SU-DHL-6 (cell line): ENCODE data around the gene IP6K3.

ENCODE experiments used
- H2AFZ ChIP-seq: fragments of 200-600 bp; sonication (generic); 2 replicates; pipeline ENCODE4 v1.6.1; 2014; ENCODE audit warnings: low read depth, mild to moderate bottlenecking, moderate library complexity, mixed read lengths, antibody characterized with exemption, low read length; ENCODE audit not compliant: severe bottlenecking
- H3F3A ChIP-seq: fragments of 200-600 bp; shearing (Covaris generic); 2 replicates; pipeline ENCODE4 v1.6.0; 2016; ENCODE audit warnings: antibody characterized with exemption, mild to moderate bottlenecking; ENCODE audit not compliant: insufficient read depth
- H3K27ac ChIP-seq: fragments of 200-600 bp; sonication (generic); 2 replicates; pipeline ENCODE4 v1.5.1; 2016; ENCODE audit warnings: low read depth, mild to moderate bottlenecking, low read length, moderate library complexity, mixed read lengths
- H3K27me3 ChIP-seq: fragments of 200-600 bp; sonication (generic), shearing (Covaris generic); 2 replicates; pipeline ENCODE4 v1.6.0; 2014; ENCODE audit warnings: mild to moderate bottlenecking, low read length
- H3K36me3 ChIP-seq: fragments of 200-600 bp; sonication (generic); 2 replicates; pipeline ENCODE4 v1.6.1; 2014; ENCODE audit warnings: mild to moderate bottlenecking, low read length, mixed read lengths
- H3K4me2 ChIP-seq: fragments of 300-600, 200-600 bp; shearing (Covaris generic), sonication (generic); 2 replicates; pipeline ENCODE4 v1.6.0; 2014; ENCODE audit warnings: low read length, low read depth, mild to moderate bottlenecking; ENCODE audit not compliant: poor library complexity, severe bottlenecking
- H3K4me3 ChIP-seq: fragments of 200-600 bp; sonication (generic); 2 replicates; pipeline ENCODE4 v1.5.1; 2014; ENCODE audit warnings: antibody characterized with exemption, low read length, mild to moderate bottlenecking, mixed read lengths; ENCODE audit not compliant: insufficient read depth, poor library complexity, severe bottlenecking
- H3K79me2 ChIP-seq: fragments of 200-600 bp; sonication (generic); 2 replicates; pipeline ENCODE4 v1.6.1; 2014; ENCODE audit warnings: mild to moderate bottlenecking, low read length, moderate library complexity; ENCODE audit not compliant: insufficient read depth
- H3K9ac ChIP-seq: fragments of 200-600 bp; sonication (generic); 2 replicates; pipeline ENCODE4 v1.7.0; 2014; ENCODE audit warnings: mild to moderate bottlenecking, low read length
- H3K9me2 ChIP-seq: fragments of 200-600 bp; sonication (generic); replicated peaks from 2 replicates; pipeline ENCODE4 v1.6.1; 2014; ENCODE audit warnings: low read length; ENCODE audit not compliant: insufficient read depth
- H3K9me3 ChIP-seq: fragments of 200-600 bp; sonication (generic); 2 replicates; pipeline ENCODE4 v1.6.1; 2014; ENCODE audit warnings: low read length, mixed read lengths; ENCODE audit not compliant: insufficient read depth
- H4K20me1 ChIP-seq: fragments of 200-600 bp; sonication (generic); 2 replicates; pipeline ENCODE4 v1.6.1; 2014; ENCODE audit warnings: low read depth, mild to moderate bottlenecking, antibody characterized with exemption, low read length, moderate library complexity, mixed read lengths
- EZH2phosphoT487 ChIP-seq: fragments of 200-600 bp; sonication (generic), shearing (Covaris generic); conservative IDR thresholded peaks from 2 replicates; pipeline ENCODE4 v1.6.1; 2018; ENCODE audit warnings: mild to moderate bottlenecking, antibody characterized with exemption, low read length, moderate library complexity, mixed read lengths
- TF ChIP-seq, protein P1 (sequence below): fragments of 200-600 bp; sonication (generic); IDR thresholded peaks from one replicate; pipeline ENCODE4 v1.5.1; 2017; ENCODE audit warnings: antibody characterized with exemption, mild to moderate bottlenecking, low read length, moderate library complexity; ENCODE audit not compliant: insufficient read depth, poor library complexity, severe bottlenecking

Gene IP6K3

GRCh38 chr6:33774774-33775173 is 28.1 kb upstream of the IP6K3 start:
- H3K36me3 ChIP-seq = no peaks in the 10 kb centered on the region; the same call in 1 of the 2 replicates
- no peak overlapping the region for H2AFZ ChIP-seq

DNA sequence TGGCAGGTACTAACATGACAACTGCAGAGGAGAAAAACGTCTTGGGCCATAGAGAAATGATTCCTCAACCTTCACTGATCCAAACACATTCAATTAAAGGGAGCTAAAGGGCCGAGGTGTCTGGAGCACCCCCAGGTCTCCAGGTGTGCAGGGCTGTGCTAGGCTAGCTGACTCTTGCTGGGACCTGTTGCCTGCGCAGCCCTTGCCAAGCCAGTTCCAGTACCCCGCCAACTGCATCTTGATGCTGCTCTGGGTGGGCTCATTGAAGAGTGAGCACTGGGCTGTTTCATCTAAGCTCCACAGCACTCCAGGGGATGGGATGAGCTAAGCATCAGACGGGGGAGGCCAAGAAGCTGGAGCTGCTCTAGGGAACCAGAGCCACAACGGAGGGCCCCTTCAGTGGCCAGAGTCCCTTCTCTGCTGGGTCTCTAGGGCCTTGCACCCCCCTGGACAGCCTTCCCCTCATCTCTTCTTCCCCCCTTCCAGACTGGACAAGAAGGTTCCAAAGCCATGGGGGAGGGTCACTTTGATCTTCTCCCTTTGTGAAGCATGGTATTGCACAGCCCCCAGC is 26.3 kb upstream of the IP6K3 start:
- H3K27ac ChIP-seq = no peak overlapping the region
- H3F3A ChIP-seq = no peaks in the 10 kb centered on the region
- H3K9me2 ChIP-seq = no peaks in the 10 kb centered on the region
- H3K36me3 ChIP-seq = no peaks in the 10 kb centered on the region
- no peak overlapping the region for H3K4me3 ChIP-seq
- H3K9me3 ChIP-seq = no peaks in the 10 kb centered on the region
- no peaks in the 10 kb centered on the region for H4K20me1 ChIP-seq
- no peak overlapping the region for H3K4me2 ChIP-seq
- no peaks in the 10 kb centered on the region for H3K27me3 ChIP-seq
- TF ChIP-seq EZH2phosphoT487 = no peak
- TF ChIP-seq, protein P1, sequence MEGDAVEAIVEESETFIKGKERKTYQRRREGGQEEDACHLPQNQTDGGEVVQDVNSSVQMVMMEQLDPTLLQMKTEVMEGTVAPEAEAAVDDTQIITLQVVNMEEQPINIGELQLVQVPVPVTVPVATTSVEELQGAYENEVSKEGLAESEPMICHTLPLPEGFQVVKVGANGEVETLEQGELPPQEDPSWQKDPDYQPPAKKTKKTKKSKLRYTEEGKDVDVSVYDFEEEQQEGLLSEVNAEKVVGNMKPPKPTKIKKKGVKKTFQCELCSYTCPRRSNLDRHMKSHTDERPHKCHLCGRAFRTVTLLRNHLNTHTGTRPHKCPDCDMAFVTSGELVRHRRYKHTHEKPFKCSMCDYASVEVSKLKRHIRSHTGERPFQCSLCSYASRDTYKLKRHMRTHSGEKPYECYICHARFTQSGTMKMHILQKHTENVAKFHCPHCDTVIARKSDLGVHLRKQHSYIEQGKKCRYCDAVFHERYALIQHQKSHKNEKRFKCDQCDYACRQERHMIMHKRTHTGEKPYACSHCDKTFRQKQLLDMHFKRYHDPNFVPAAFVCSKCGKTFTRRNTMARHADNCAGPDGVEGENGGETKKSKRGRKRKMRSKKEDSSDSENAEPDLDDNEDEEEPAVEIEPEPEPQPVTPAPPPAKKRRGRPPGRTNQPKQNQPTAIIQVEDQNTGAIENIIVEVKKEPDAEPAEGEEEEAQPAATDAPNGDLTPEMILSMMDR = no peak
- no peaks in the 10 kb centered on the region for H3K79me2 ChIP-seq
- no peak overlapping the region for H3K9ac ChIP-seq
- H2AFZ ChIP-seq = no peak overlapping the region

More at GRCh38 chr6:33774774-33775173, 28.1 kb upstream of the IP6K3 start:
- H3K9me3 ChIP-seq = no peaks in the 10 kb centered on the region
- H3K9ac ChIP-seq = no peak overlapping the region
- no peaks in the 10 kb centered on the region for H3F3A ChIP-seq
- no peak overlapping the region for H3K27ac ChIP-seq
- H4K20me1 ChIP-seq = no peaks in the 10 kb centered on the region
- H3K9me2 ChIP-seq = no peaks in the 10 kb centered on the region
- H3K27me3 ChIP-seq = no peaks in the 10 kb centered on the region
- no peak for TF ChIP-seq EZH2phosphoT487
- TF ChIP-seq, protein P1 = no peak
- no peaks in the 10 kb centered on the region for H3K79me2 ChIP-seq
- no peak overlapping the region for H3K4me3 ChIP-seq
- no peak overlapping the region for H3K4me2 ChIP-seq

DNA sequence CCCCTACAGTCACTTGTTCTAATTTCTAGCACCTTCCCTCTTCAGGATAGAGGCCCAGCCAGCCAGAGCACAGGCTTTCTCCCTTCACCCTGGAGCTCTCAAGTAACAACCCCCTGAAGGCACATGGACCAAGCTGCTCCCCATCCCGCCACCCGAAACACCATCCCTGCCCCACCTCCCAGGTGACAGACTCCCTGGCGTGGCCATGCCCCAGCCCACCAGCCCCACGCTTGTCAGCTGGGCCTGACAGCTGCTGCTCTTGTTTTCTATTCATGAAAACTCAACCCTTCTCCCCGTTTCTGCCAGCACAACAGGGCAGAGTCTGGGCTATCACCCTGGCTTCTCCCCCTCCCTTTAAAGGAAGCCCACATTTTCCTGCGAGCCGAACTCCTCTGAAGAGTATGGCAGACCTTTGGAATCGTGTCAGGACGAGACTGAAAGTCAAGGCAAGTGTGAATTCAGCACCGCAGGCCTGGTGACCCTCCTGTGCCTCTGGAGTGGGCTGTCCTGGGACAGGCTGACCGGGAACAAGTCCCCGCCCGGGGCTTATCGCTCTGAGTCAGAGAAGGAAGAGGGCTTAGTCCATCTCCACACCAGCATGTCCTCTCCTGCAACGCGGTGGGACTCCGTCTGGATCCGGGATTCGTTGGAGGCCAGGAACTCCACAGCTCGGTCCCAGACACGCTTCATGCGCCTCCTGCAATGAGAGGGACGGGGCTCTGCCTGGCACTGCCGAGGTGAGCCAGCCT is 25.6 kb upstream of the IP6K3 start:
- Histone ChIP-seq H3K27ac (no peak overlapping the region), H2AFZ (no peak overlapping the region), H3K27me3 (no peaks in the 10 kb centered on the region), H3K4me3 (no peak overlapping the region), H3K4me2 (no peak overlapping the region), H4K20me1 (no peaks in the 10 kb centered on the region), H3K36me3 (no peaks in the 10 kb centered on the region), H3K9me3 (no peaks in the 10 kb centered on the region), H3K79me2 (no peaks in the 10 kb centered on the region), H3K9me2 (no peaks in the 10 kb centered on the region), H3F3A (no peaks in the 10 kb centered on the region), H3K9ac (no peak overlapping the region)
- TF ChIP-seq, protein P1 = no peak
- TF ChIP-seq EZH2phosphoT487 = no peak
